GM12878 (cell line): ENCODE data around the gene CHRNA9. TPM values are rescaled to one million over a fixed set of nuclear protein-coding genes. Genes with fewer than 3 reads are reported as not detected.

ENCODE experiments used
- ATAC-seq: fragments of 200-7000 bp; cut with Tn5 transposase; 3 replicates; pipeline ENCODE4 v1.9.1; 2020; ENCODE audit warnings: mild to moderate bottlenecking, moderate library complexity
- BruUV-seq: library from RNA; stranded (reverse); fragments of 400-500 nt; replicated peaks from 2 replicates; lab custom pipeline; 2021; lab: Mats Ljungman, UMichigan
- CTCF ChIA-PET: fragments of 300-600 bp; sonication (Branson Sonifier 250); formaldehyde crosslinking; extraction: SDS; loops from one replicate; lab custom pipeline; 2021; ENCODE audit warnings: inconsistent platforms; lab: Yijun Ruan, JAX
- POLR2A ChIA-PET: fragments of 350-600 bp; formaldehyde crosslinking; extraction: SDS; loops from one replicate; lab custom pipeline; 2021; ENCODE audit warnings: inconsistent platforms; lab: Charles Lee
- RAD21 ChIA-PET: fragments of 300-600 bp; sonication (Branson Sonifier 250); formaldehyde crosslinking; loops from one replicate; lab custom pipeline; 2023; ENCODE audit warnings: antibody characterized with exemption; ENCODE audit not compliant: unreplicated experiment; lab: Charles Lee
- SMC1A ChIA-PET: fragments of 300-600 bp; sonication (Branson Sonifier 250); formaldehyde crosslinking; loops from one replicate; lab custom pipeline; 2023; ENCODE audit not compliant: unreplicated experiment, uncharacterized antibody; lab: Charles Lee
- DNase-seq: peaks from one replicate; pipeline ENCODE4 v3.0.0-alpha.2; 2011; ENCODE audit warnings: low read depth, low spot score
- FAIRE-seq: peaks from 3 replicates; lab custom pipeline; 2011; peaks lifted over from hg19 to GRCh38; lab: Jason Lieb, UNC
- H2AFZ ChIP-seq: 2 replicates; pipeline ENCODE4 v1.6.0; 2011; ENCODE audit warnings: low read depth, low read length, control low read depth; ENCODE audit not compliant: control insufficient read depth
- H3K27ac ChIP-seq: 2 replicates; pipeline ENCODE4 v1.5.1; 2011; ENCODE audit warnings: control low read depth; ENCODE audit not compliant: control insufficient read depth, insufficient read depth
- H3K27me3 ChIP-seq, 2 experiments: replicated peaks in 1 of 2; 2 replicates each; pipeline versions ENCODE4 v1.6.0 to v1.6.1; 2011; ENCODE audit warnings: low read length in 1 of 2; ENCODE audit not compliant: control insufficient read depth in 2 of 2, insufficient read depth in 2 of 2
- H3K36me3 ChIP-seq, 2 experiments: 2 replicates each; pipeline ENCODE4 v1.5.1; 2011; ENCODE audit warnings: low read length in 1 of 2; ENCODE audit not compliant: control insufficient read depth in 2 of 2, insufficient read depth in 2 of 2
- H3K4me1 ChIP-seq: 2 replicates; pipeline ENCODE4 v1.6.1; 2011; ENCODE audit warnings: mild to moderate bottlenecking, low read length, moderate library complexity, mixed read lengths; ENCODE audit not compliant: control insufficient read depth, insufficient read depth
- H3K4me2 ChIP-seq: 2 replicates; pipeline ENCODE4 v1.6.0; 2011; ENCODE audit warnings: control low read depth; ENCODE audit not compliant: control insufficient read depth, insufficient read depth
- H3K4me3 ChIP-seq: fragments of 200-600 bp; sonication (generic); 2 replicates; pipeline ENCODE4 v1.5.1; 2016
- H3K79me2 ChIP-seq: 2 replicates; pipeline ENCODE4 v1.6.0; 2011; ENCODE audit warnings: low read length; ENCODE audit not compliant: control insufficient read depth, insufficient read depth
- H3K9ac ChIP-seq: 2 replicates; pipeline ENCODE4 v1.8.0; 2011; ENCODE audit warnings: low read length, control low read depth, mixed read lengths; ENCODE audit not compliant: control insufficient read depth, insufficient read depth
- H3K9me3 ChIP-seq: replicated peaks from 3 replicates; pipeline ENCODE4 v1.5.1; 2011; ENCODE audit warnings: mild to moderate bottlenecking, low read length; ENCODE audit not compliant: control insufficient read depth, insufficient read depth
- H4K20me1 ChIP-seq: 2 replicates; pipeline ENCODE4 v1.6.0; 2011; ENCODE audit not compliant: control insufficient read depth, insufficient read depth
- BHLHE40 ChIP-seq, 2 experiments: fragments of 450-650 bp in 1 of 2; IDR thresholded peaks; 2 replicates each; pipeline ENCODE4 v1.6.1; 2011 to 2017; ENCODE audit warnings: low read depth in 2 of 2, borderline replicate concordance in 1 of 2, improper control_type of control experiment in 1 of 2, low read length in 1 of 2, mild to moderate bottlenecking in 1 of 2
- CEBPB ChIP-seq, 2 experiments: fragments of 150-350 bp in 1 of 2; IDR thresholded peaks; 2 replicates each; pipeline ENCODE4 v1.6.1; 2012 to 2014; ENCODE audit warnings: low read depth in 2 of 2, low read length in 2 of 2, borderline replicate concordance in 1 of 2, inconsistent platforms in 1 of 2
- FOS ChIP-seq: IDR thresholded peaks from 3 replicates; pipeline ENCODE4 v1.6.1; 2011; ENCODE audit warnings: borderline replicate concordance; ENCODE audit not compliant: insufficient read length; ENCODE audit errors: extremely low read depth
- MEF2A ChIP-seq: IDR thresholded peaks from 2 replicates; pipeline ENCODE4 v1.6.1; 2011; ENCODE audit warnings: low read depth, mild to moderate bottlenecking, low read length, moderate library complexity; ENCODE audit not compliant: insufficient read depth
- NRF1 ChIP-seq: conservative IDR thresholded peaks from 2 replicates; pipeline ENCODE4 v1.6.1; 2011; ENCODE audit warnings: mild to moderate bottlenecking, low read depth, low read length, improper control_type of control experiment
- PAX8 ChIP-seq: fragments of 450-650 bp; IDR thresholded peaks from 2 replicates; pipeline ENCODE4 v1.6.1; 2017; ENCODE audit warnings: mild to moderate bottlenecking, moderate library complexity
- RBBP5 ChIP-seq: fragments of 200-600 bp; sonication (generic); conservative IDR thresholded peaks from 2 replicates; pipeline ENCODE4 v1.6.1; 2016
- RFX5 ChIP-seq: IDR thresholded peaks from 2 replicates; pipeline ENCODE4 v1.6.1; 2011; ENCODE audit warnings: low read depth, low read length, improper control_type of control experiment
- SRF ChIP-seq, 2 experiments: IDR thresholded peaks; 2 replicates each; pipeline ENCODE4 v1.6.1; 2011; ENCODE audit warnings: low read depth in 2 of 2, low read length in 2 of 2, mild to moderate bottlenecking in 1 of 2, moderate library complexity in 1 of 2
- TCF12 ChIP-seq: IDR thresholded peaks from 2 replicates; pipeline ENCODE4 v1.6.1; 2011; ENCODE audit warnings: low read depth, mild to moderate bottlenecking, low read length
- WGBS: methylation state at CpG from one replicate; pipeline ENCODE4 v1.1.6; 2016; ENCODE audit warnings: low lambda C conversion rate; ENCODE audit not compliant: insufficient replicate concordance, insufficient coverage; ENCODE audit errors: missing lambda C conversion rate; 5-methylcytosine and 5-hydroxymethylcytosine counted together
- in situ Hi-C: fragments of 300-500 bp; cut with MboI; formaldehyde crosslinking; loops from 9 replicates; pipeline ENCODE4 v1.14.3; 2018; ENCODE audit warnings: mixed read lengths
- intact Hi-C: fragments of 100-400 bp; cut with micrococcal nuclease; formaldehyde crosslinking; loops from one replicate; pipeline ENCODE4 v1.14.2; 2022; ENCODE audit not compliant: unreplicated experiment
- polyA plus RNA-seq, 11 experiments: library from polyadenylated mRNA; depleted of rRNA in 4 of 11; unstranded in 6 of 11; stranded (reverse) in 5 of 11; fragments of >200 nt; fragmentation: Nextera tagmentation in 4 of 11; fragmentation: Illumina TruSeq in 1 of 11; extraction: Ambion mirVana in 4 of 11; extraction: Trizol in 1 of 11; gene quantifications; 1 replicate in 1 of 11; 2 replicates in 10 of 11; pipeline versions ENCODE4 v1.2.1 to v1.2.3, GENCODE V29; 2011 to 2016; ENCODE audit warnings: inconsistent platforms in 2 of 11, missing spikeins in 2 of 11, low read depth in 1 of 11
- total RNA-seq, 4 experiments: library from RNA; depleted of rRNA in 3 of 4; stranded (reverse); fragments of >200 nt in 3 of 4; fragmentation: Illumina TruSeq in 1 of 4; extraction: Trizol in 1 of 4; gene quantifications; 2 replicates each; pipeline versions ENCODE4 v1.2.1 to v1.2.3, GENCODE V29; 2013 to 2021
- TF ChIP-seq, protein P1 (sequence below): IDR thresholded peaks from 2 replicates; pipeline ENCODE4 v1.6.1; 2011; ENCODE audit warnings: borderline replicate concordance, low read depth, mild to moderate bottlenecking, moderate library complexity, low read length; ENCODE audit not compliant: insufficient read depth, poor library complexity, severe bottlenecking
- TF ChIP-seq, protein P2 (sequence below): fragments of 150-350 bp; IDR thresholded peaks from 2 replicates; pipeline ENCODE4 v1.6.1; 2014; ENCODE audit warnings: mild to moderate bottlenecking, low read depth, low read length

The CHRNA9 gene
- total and polyA plus RNA-seq, 10 of the 15 experiments (the other 5 are each of a cell fraction or from before 2014, with no cell fraction given) = 0.05 to 0.09 (median 0.08) TPM; not detected in 7

DNA sequence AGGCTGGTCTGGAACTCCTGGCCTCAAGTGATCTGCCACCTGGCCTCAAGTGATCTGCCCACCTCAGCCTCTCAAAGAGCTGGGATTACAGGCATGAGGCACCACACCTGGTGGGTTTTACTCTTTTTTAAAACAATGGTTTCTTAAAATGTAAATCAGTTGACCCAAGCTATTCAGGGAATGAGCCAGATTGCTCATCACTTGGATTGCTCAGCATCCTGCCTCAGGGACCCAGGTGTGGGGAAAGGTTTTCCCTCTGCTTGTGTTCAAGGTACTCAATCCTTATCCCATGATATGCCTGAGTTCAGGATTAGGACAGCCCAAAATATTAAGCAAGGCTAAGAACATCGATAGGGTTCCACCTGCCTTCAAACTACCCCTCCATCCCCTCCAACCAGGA is 67.4 kb downstream of the CHRNA9 start:
- Histone ChIP-seq H3K9me3 (peaks cover 5% of the 10 kb centered on the region; the same call in 1 of the 3 replicates), H3K4me3 (no peak overlapping the region), H3K4me1 (no peaks in the 10 kb centered on the region), H3K27me3 (no peaks in the 10 kb centered on the region), H3K79me2 (no peaks in the 10 kb centered on the region), H3K4me2 (no peak overlapping the region), H3K36me3 (no peaks in the 10 kb centered on the region), H3K9ac (no peak overlapping the region), H3K27ac (no peak overlapping the region), H2AFZ (no peak overlapping the region), H4K20me1 (no peaks in the 10 kb centered on the region)
- intact Hi-C loops = no loop called here
- no TSS peak for BruUV-seq
- in situ Hi-C loops = no loop called here
- RAD21 ChIA-PET = no interaction called here
- SMC1A ChIA-PET = interaction anchor here (2.1 kb wide), 1 partner anchor 9 kb away, joined by 6 read pairs; no protein-coding TSS in a partner anchor
- CTCF ChIA-PET = no interaction called here
- no peak for DNase-seq
- no peak for TF ChIP-seq CEBPB (IDR thresholded peaks at IDR 0.05; ENCODE audit: borderline replicate concordance in 1 of 2, low read depth in 2 of 2, low read length in 2 of 2)
- TF ChIP-seq RFX5 = no peak
- TF ChIP-seq RBBP5 = no peak
- no peak for TF ChIP-seq BHLHE40 (IDR thresholded peaks at IDR 0.05; ENCODE audit: borderline replicate concordance in 1 of 2, low read depth in 2 of 2, low read length in 1 of 2)
- TF ChIP-seq SRF (IDR thresholded peaks at IDR 0.05; ENCODE audit: low read depth in 2 of 2, low read length in 2 of 2) = no peak
- TF ChIP-seq, protein P1, sequence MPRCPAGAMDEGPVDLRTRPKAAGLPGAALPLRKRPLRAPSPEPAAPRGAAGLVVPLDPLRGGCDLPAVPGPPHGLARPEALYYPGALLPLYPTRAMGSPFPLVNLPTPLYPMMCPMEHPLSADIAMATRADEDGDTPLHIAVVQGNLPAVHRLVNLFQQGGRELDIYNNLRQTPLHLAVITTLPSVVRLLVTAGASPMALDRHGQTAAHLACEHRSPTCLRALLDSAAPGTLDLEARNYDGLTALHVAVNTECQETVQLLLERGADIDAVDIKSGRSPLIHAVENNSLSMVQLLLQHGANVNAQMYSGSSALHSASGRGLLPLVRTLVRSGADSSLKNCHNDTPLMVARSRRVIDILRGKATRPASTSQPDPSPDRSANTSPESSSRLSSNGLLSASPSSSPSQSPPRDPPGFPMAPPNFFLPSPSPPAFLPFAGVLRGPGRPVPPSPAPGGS = no peak
- TF ChIP-seq NRF1 = no peak
- no peak for TF ChIP-seq MEF2A
- TF ChIP-seq FOS = no peak
- TF ChIP-seq PAX8 = no peak
- no peak for TF ChIP-seq TCF12
- TF ChIP-seq, protein P2, sequence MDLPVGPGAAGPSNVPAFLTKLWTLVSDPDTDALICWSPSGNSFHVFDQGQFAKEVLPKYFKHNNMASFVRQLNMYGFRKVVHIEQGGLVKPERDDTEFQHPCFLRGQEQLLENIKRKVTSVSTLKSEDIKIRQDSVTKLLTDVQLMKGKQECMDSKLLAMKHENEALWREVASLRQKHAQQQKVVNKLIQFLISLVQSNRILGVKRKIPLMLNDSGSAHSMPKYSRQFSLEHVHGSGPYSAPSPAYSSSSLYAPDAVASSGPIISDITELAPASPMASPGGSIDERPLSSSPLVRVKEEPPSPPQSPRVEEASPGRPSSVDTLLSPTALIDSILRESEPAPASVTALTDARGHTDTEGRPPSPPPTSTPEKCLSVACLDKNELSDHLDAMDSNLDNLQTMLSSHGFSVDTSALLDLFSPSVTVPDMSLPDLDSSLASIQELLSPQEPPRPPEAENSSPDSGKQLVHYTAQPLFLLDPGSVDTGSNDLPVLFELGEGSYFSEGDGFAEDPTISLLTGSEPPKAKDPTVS = no peak
- POLR2A ChIA-PET = no interaction called here
- no peak for ATAC-seq
- 86% methylated on average over 1 of the region's 1 CpG for WGBS
- no peak for FAIRE-seq
